D721Med (cell line): ENCODE results near the gene RALGDS.
"Not testable (repeated sequence)": the region's sequence is repeated elsewhere in the genome, so short reads cannot be mapped to it uniquely, and the experiment has no call there.

Experiments used
- DNase-seq: peaks from one replicate; pipeline ENCODE4 v3.0.0; 2011; ENCODE audit warnings: low spot score; ENCODE audit not compliant: insufficient read length
- FAIRE-seq: peaks from 2 replicates; lab custom pipeline; 2011; peaks lifted over from hg19 to GRCh38; lab: Jason Lieb, UNC
- TF ChIP-seq, protein P1 (sequence below): IDR thresholded peaks from 2 replicates; pipeline ENCODE4 v1.5.1; 2012; ENCODE audit warnings: mild to moderate bottlenecking, control low read depth; ENCODE audit not compliant: insufficient read depth; ENCODE audit errors: missing control alignments

Gene RALGDS

DNA sequence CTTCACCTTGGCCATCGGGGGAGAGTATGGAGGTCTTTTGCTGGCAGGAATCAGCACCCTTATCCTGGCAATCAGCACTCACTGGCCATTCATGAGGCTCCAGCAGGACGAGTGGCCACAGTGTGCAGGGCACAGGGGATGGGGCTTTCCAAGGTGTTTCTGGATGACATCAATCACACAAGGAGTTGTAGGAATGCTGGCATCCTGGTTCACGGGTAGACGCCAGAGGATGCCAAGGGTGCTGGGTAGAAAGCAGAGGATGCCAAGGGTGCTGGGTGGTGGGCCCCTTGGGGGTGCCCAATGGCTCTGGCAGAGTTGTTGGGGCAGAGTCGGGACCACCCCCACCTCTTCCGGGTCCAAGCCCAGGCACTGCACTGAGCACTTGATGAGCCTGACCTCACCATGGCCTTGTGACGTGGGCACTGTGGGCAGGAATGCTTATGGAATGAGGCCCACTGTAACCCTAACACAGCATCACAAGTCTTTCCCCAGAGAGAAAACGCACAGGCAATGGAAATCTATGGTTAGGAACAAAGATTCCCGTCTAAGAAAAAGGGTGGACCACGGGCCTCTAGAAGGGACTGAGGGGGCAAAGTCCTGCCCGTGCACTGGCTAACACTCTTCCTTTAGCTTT is 30.2 kb downstream of the RALGDS start:
- no peak for FAIRE-seq
- TF ChIP-seq, protein P1, sequence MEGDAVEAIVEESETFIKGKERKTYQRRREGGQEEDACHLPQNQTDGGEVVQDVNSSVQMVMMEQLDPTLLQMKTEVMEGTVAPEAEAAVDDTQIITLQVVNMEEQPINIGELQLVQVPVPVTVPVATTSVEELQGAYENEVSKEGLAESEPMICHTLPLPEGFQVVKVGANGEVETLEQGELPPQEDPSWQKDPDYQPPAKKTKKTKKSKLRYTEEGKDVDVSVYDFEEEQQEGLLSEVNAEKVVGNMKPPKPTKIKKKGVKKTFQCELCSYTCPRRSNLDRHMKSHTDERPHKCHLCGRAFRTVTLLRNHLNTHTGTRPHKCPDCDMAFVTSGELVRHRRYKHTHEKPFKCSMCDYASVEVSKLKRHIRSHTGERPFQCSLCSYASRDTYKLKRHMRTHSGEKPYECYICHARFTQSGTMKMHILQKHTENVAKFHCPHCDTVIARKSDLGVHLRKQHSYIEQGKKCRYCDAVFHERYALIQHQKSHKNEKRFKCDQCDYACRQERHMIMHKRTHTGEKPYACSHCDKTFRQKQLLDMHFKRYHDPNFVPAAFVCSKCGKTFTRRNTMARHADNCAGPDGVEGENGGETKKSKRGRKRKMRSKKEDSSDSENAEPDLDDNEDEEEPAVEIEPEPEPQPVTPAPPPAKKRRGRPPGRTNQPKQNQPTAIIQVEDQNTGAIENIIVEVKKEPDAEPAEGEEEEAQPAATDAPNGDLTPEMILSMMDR: no peak
- DNase-seq: no peak

DNA sequence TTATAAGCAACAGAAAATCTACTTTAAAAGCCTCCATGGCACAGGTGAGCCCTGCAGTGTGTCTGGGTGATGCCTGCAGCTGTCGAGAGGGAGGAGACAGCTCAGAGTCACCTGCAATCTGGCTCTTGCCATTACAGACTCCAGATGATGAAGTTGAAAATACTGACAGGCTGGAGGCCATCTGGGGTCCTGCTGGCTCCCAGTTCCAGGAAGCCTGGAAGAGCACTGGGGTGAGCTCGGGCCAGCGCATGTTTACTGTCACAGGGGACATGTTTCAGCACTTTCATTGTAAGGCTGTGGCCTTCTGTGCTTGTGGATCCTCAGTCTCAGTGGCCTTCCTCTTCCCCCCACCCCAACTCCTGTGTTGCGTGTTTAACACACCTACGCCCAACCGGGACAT is 30.9 kb downstream of the RALGDS start:
- TF ChIP-seq, protein P1: no peak
- DNase-seq (no peak), FAIRE-seq (no peak)

DNA sequence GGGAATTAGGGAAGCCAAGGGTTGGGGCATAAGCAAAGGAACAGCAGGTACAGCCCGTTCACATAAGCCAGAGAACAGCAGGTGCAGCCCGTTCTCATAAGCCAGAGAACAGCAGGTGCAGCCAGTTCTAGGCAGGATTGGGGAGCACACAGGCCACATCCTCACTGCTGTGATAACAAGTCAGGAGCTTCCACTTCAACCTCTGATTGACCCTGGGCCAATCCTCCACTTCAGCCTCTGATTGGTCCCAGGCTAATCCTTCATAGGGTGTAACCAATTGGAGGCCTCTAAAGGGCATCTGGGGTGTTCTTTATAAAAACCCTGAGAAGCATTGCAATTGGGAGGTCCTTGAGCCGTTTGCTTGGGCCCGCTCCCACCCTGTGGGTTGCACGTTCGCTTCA is 31.8 kb downstream of the RALGDS start:
- no peak for FAIRE-seq
- TF ChIP-seq, protein P1: no peak
- no peak for DNase-seq

DNA sequence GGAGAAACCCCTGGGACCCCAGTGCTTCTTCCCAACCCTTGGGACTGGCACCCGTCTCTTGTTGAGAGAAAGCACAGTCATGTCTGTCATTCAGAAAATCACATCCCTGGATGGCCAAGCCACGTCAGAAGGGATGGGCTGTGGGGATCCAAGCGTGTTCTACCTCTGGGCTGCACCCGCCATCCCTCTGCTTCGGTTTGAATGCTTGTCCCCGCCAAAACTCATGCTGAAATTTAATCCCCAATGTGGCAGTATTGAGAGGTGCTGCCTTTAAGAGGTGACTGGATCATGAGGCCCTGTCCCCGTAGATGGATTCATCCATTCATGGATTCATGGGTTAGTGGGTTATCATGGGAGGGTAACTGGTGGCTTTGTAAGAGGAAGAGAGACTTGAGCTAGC is 32.3 kb downstream of the RALGDS start:
- FAIRE-seq (no peak), DNase-seq (no peak)
- TF ChIP-seq, protein P1: no peak

DNA sequence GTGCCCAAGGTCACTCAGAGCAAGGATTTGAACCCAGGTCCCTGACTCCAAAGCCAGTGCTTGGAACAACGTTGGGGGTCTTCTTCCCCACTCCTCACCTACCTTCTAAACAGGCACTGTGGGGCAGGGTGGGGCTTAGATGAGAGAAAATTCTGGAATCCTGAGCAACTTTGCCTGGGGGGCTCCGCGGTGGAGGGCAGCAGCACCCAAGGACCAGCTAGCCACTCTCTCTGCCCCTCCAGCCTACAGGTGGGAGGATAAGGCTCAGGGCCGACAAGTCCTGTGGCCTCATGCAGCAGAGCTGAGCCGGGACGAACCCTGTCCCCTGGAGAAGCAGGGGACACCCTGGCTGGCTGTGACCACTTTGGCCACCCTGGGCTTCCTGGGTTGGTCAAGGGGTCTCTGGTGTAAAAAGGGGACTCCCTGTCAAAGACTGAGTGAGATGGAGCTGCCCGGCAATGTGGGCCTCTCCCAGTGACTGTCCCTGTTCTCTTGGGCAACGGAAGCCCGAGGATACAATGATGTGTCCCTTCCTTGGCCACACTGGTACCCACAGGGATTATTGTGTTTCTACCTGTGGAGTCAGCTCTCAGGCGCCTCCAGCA is 32.8 kb downstream of the RALGDS start:
- FAIRE-seq (no peak), DNase-seq (no peak)
- TF ChIP-seq, protein P1: no peak

DNA sequence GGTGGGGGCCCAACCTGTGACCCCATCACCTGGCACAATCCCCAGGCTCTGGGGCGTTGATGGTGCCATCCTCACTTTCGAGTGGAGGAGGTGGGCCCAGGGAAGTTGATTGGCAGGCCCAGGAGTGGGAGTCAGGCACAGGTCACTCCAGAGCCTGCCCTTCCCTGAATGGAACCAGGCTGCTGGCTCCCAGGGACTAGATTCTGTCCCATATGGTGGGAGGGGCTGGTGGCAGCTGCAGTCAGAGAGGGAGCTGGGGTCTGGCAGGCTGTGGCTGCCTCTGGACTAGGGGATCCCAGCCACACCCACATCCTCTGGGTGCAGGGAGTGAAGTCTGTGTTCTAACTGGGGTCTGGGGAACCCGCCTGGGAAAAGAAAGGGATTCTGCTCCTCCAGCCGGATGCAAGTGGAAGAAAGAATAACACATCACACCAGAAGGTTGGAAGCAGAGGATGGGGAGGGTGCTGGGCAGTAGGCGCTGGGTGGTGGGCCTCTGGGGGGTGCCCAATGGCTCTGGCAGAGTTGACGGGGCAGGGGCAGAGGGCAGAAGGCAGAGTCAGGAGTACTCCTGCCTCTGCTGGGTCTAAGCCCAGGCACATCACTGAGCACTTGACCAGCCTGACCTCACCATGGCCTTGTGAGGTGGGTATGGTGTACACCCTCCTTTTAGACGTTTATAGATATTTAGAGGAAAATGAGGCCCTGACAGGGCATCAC is 33.5 kb downstream of the RALGDS start:
- TF ChIP-seq, protein P1: no peak
- DNase-seq (no peak), FAIRE-seq (no peak)

DNA sequence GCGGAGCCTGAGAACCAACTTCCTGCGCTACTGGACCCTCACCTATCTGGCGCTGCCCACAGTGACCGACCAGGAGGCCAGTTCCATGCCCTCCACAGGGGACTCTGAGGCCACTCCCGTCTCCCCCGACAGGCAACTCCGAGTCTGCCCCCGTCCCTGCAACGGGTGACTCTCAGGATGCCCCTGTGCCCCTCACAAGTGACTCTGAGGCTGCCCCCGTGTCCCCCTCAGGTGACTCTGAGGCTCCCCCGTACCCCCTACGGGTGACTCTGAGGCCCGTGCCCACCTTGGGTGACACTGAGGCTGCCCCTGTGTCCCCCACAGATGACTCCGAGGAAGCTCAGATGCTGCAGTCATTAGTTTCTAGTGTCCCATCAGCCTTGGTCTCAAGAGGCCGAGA is 34.1 kb downstream of the RALGDS start:
- DNase-seq (no peak), FAIRE-seq (no peak)
- TF ChIP-seq, protein P1: no peak

DNA sequence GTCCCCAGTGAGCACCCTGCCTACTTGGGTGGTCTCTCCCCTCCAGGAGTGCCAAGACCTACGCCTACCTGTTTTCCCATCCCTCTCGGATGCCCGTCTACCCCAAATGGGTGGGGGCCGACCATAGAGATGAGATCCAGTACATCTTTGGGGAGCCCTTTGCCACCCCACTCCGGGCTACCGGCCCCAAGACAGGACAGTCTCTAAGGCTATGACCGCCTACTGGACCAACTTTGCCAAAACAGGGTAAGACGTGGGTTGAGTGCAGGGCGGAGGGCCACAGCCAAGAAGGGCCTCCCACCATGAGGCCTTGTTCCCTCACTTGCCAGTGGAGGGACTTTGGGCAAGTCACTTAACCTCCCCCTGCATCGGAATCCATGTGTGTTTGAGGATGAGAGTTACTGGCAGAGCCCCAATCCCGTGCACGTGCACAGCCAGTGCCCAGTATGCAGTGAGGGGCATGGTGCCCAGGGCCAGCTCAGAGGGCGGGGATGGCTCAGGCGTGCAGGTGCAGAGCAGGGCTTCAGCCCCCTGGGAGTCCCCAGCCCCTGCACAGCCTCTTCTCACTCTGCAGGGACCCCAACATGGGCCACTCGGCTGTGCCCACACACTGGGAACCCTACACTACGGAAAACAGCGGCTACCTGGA is 34.7 kb downstream of the RALGDS start:
- not testable (repeated sequence) for FAIRE-seq, DNase-seq

DNA sequence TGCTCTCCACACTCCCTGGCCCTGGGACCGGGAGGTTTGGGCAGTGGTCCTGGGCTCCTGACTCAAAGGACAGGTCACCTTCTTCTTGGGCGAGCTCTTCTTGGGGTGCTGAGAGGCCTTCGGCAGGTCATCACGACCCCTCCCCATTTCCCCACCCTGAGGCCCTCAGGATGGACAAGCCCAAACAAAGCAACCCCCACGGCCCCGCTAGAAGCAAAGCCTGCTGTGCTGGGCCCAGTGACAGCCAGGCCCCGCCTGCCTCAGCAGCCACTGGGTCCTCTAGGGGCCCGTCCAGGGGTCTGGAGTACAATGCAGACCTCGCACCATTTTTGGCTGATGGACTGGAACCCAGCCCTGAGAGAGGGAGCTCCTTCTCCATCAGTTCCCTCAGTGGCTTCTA is 37.4 kb downstream of the RALGDS start:
- not testable (repeated sequence) for DNase-seq, FAIRE-seq

DNA sequence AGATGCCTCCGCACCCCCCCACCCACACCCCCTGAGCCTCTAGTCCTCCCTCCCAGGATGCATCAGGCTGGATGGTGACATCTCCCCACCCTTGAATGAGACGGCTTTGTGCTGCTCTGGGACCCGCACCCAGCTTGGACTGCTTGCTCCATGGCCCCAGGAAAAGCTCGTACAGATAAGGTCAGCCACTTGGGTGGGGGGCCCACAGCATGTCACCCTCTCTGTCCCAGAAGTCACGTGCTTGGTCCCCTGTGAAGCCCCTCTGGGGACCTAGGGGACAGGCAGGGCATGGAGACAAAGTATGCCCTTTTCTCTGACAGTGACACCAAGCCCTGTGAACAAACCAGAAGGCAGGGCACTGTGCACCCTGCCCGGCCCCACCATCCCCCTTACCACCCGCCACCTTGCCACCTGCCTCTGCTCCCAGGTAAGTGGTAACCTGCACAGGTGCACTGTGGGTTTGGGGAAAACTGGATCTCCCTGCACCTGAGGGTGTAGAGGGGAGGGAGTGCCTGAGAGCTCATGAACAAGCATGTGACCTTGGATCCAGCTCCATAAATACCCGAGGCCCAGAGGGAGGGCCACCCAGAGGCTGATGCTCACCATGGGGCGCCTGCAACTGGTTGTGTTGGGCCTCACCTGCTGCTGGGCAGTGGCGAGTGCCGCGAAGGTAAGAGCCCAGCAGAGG is 38.9 kb downstream of the RALGDS start:
- not testable (repeated sequence) for FAIRE-seq, DNase-seq
